HG02938 (cell line): ENCODE measurements around the gene ELF4.
A peak's percentile ranks its signal among the peaks of the same experiment; 100 is the strongest.

Source experiments
- ATAC-seq: cut with Tn5 transposase; IDR thresholded peaks from one replicate; pipeline ENCODE4 v1.9.1; 2021; ENCODE audit warnings: mild to moderate bottlenecking, moderate library complexity; ENCODE audit not compliant: unreplicated experiment

Gene ELF4

DNA sequence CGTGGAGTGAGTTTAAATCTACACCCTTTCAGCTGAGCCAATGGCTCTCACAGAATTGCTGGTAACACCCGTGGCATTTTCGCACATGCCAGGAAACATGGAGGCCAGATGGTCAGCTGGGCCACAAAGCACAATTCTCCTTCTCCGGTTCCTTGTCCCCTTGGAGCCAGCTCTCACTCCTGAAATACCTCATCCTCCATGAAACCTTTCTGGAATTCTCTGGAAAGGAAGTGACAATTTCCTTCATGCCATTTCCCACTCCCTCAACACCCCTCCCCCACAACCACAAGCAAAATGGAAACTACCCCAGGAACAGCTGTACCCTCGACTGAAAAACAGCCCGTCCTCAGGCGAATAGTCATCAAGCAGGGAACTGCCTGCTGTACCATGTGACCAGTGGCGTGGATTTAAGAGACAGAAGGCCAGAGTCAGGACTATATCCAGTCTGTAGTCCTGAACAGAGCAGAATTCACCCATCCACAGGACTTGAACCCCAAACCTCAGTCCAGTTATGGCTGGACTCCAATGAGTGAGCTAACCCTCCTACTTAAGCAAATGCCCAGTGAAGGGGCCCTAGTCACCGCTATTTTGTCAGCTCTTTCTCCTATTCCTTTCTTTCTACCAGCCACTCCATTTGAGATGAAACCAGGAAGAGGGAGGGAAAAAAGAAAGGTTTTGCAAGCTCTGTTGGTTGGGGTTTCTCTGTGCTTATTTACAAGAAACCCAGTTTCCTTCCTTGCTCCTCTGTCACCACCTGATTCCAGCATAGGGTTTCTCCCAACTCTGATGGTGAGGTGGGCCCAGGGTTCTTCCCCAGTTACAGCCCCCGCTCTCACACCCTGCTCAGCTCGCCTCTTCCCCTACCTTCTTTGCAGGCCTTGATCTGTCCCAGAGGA, 24.5 kb downstream of the ELF4 start:
- no peak for ATAC-seq

DNA sequence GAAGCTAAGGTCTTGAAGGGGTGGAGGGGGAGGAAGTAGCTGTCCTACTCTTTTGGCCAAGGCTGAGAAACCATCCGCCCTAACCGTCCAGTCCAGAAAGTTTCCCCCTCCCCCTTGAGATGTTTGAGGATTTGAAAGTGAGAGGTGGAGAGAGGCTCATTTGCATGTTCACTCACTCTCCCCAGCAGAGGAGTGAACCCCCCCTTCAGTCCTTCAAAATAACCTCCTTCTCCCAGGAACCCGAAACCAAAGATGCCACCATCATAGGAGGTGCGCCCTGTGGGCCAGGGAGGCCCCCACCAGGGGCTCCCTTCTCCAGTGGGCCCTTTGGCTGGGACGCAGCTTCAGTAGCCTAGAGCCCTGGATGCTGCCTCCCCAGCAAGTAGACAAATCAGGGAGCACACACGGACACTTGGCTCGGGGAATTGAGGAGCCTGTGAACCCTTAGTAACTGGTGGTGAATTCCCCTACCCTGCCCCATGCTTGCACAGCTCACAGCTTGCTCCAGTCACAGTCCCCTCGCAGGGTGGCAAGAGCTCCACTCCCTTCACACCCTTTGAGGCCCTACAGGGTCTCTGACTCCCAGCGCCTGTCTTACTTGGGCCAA, 25.6 kb downstream of the ELF4 start:
- peak; percentile 40 for ATAC-seq

DNA sequence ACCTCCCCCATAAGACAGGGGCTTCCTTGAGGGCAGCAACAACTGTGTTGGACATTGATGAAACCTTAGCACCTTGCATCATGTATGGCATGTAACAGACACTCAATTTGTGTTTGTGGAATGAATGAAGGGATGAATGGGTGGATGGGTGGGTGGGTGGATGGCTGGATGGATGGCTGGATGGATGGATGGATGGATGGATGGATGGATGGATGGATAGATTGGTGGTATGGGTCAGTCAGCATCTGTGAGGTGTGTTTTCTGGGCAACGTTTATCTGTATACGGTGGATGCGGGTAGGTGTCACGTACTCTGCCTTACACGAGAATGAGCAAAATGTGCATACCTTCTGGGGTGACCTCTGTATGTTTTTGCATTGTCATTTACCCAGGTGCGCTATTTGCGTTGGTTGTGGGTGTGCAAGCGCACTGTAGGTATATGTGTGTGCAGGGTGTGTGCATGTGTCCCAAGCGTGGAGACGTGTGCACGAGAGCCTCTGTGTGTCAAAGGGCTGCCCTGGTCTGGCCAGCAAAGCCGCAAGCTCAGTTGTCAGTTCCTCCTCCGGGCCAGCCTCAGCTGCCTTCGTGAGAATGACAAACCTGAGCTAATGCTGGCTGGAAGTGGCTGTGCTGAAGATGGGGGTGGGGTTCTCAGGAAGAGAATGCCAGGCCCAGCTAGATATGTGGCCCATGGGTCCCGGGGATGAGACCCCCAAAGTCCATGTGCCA, 26.5 kb downstream of the ELF4 start:
- ATAC-seq, result peak; percentile 24

DNA sequence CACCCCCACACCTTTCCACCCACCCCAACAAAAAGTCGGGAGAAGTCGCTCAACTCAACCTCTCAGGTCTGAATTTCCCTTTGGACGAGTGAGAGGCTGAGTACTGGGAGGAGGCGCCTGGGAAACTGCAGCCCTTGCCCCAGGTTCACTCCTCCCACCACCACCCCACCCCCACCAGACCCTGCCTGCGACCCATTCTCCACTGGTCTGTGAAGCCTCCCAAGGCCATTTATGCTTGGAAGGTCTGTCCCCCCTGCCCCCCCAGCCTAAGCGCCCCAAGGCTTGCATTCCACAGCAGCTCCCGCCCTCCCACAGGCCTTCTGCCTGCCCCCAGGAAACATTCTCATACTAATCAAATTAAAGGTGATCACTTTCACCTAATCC, 27.2 kb downstream of the ELF4 start:
- ATAC-seq, result no peak

DNA sequence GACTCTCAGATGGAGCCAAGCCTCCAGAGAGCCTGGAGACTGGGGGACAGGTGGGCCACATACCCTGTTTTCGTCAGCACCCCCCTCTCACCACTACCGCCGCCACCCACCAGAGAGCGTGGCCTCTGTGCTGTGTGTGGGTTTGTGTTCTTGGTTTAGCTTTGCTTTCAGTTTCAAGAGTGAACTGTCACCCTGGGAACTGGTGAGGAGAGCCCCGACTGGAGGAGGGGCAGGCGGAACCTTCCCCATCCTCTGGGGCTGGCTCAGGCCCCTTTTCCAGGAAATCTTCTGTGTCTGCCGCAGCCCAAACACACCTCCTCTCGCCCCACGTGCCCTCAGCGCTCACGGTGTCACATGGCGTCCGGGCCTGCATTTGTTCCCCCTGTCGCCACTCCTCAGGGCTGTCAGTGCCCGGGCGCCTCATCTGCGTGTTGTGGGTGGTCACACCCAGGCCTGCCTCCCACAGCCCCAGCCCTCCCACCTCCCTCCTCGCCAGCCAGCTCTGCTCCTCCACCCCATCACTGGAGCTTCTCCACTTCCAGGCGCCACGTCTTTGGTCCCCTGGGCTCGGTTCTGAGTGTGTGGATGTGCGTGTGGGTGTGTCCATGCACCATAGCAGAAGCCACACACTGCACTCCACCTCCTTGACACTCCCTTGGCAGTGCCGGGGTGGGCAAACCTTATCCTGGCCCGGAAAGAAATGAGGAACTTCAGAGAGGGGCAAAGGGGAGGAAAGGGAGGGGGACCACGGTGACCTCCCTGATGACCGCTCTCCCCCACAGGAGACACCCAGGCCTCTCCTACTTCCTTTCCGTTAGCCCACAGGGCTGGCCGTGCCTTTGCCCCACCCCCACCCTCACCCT, 27.8 kb downstream of the ELF4 start:
- ATAC-seq, result peak; percentile 55

DNA sequence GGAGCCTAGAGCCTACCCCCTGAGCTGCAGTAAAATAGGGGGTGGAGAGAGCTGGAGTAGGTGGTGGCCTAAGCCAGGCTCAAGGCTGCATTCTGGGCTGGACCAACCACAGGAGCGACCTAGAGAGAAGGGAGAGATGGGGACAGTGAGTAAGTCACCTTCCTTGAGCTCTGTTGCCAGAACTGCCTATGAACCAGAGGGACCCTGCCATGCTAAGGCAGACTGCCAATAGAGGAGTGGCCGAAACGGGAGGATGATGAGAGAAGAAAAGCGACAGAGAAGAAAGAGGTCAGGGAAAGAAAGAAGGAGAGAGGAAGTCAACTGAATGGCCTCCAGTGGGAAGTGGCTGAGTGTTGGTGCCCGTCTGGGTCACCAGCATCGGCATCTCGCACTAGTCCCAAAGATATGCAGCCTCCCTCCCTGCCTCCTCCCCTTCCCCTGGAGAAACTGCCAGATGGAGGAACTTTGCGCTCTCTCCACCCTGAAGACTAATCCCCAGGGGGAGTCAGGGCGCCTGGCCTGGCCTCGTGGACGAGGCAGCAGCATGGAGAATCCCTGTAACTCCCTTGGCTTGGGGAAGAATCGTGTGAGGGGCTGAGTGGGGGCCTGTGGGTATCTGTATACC, 28.8 kb downstream of the ELF4 start:
- no peak for ATAC-seq

DNA sequence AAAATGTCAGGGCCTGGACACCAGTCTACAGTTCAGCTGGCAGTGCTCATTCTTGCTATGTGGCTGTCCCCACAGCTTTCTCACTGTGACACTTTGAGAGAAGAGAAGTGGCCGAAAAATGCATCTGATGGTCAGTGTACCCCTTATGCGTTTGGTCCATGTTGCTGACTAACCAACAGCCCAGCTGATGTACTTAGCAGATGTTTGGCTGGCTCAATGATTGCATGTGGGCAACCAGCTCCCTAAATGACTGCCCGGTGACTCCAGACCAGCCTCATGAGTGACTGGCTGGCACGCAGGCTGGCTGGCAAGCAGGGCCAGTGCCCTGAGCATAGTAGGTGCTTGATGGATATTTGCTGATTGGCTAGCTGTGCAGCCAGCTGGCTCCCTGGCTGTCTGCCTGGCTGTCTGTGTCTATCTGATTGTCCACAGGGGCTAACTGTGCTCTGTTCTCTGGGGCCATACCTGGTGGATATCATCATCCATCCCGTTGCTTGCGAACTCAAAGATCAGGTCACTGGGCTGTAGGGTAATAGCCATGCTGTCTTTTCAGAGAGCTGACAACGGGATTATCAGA, 29.4 kb downstream of the ELF4 start:
- no peak for ATAC-seq

DNA sequence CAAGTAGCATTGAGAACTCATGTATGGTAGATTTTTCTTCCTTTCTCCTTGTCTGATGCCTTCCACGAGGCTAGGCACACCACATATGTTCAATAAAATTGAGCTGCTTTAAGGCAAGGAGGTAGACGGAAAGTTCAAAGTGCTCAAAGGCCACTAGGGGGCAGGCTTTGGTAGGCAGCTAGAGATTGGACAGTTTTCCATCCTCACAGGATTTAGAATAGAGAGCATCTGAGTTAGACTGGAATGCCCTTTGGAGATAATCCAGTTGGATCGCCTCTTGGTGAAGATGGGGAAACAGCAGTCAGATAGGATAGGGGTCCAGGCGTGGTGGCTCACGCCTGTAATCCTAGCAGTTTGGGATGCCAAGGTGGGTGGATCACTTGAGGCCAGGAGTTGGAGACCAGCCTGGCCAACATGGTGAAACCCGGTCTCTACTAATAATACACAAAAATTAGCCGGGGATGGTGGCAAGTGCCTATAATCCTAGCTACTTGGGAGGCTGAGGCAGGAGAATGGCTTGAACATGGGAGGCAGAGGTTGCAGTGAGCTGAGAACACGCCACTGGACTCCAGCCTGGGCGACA, 30.4 kb downstream of the ELF4 start:
- no peak for ATAC-seq

DNA sequence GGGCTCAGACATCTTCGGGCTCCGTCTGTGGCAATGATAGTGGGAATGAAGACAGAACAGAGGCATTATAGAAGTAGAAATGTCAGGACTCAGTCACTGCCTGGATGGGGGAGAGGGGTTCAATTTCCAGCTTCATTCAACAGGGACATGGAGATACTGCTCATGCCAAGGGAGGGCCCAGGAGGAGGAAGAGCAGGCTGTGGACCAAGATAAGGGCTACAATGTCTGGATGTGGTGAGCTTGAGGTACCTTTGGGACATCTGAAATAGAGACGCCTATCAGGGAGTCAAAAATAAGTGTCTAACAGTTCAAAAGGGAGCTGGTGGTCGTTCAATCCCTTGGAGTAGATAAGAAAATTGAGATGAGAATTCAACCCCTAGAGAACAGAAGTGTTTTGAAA, 34.5 kb downstream of the ELF4 start:
- no peak for ATAC-seq

DNA sequence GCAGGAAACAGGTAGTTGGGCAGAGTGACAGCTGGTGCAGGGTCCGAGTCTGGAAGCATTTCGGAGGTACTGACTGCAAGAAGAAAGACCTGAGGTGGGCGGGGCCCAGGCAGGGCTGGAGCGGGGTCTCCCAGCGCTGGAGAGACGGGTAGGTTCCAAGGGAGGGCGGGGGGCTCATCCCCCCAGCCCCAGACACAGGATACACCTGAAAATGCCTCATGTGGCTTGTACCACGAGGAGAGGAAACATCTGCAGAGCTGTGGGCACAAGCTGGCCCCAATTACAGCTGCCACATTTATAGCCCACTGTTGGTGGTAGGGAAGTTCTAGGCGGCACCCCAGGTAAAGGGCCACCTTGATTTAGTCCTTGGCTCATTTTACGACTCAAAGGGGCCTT, 38.0 kb downstream of the ELF4 start:
- no peak for ATAC-seq

DNA sequence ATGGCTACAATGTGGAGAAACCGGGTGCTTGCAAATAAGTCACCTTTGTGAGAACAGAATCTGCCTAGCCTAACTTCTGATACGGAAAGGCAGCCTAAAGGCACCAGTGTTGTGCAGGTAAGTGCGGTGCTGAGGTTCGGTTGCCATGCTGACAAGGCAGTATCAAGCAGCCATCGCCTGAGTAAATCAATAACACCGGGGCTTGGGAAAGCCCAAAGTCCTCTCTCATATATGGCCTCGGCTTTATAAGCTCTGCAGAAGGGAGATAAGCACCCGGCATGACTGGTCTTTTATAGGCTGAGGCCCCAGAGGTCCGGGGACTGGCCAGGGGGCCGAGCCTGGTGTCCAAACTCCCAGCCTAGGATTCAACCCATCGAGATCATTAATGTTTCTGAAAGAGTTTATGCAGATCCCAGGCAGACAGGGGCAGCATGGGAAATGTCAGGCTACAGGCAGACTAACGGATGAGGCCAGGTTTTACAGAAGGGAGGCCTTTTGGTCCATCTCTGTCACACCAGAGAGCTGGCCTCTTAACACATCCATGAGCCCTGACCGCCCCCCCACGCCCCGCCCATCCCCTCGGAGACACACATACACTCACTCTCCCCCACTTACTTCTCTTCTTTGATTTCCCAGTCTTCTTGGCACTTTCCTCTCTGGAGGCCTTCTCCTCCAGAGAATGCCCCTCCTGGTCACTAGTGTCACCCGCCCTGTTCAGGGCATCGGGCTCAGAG, 38.5 kb downstream of the ELF4 start:
- ATAC-seq, result no peak

DNA sequence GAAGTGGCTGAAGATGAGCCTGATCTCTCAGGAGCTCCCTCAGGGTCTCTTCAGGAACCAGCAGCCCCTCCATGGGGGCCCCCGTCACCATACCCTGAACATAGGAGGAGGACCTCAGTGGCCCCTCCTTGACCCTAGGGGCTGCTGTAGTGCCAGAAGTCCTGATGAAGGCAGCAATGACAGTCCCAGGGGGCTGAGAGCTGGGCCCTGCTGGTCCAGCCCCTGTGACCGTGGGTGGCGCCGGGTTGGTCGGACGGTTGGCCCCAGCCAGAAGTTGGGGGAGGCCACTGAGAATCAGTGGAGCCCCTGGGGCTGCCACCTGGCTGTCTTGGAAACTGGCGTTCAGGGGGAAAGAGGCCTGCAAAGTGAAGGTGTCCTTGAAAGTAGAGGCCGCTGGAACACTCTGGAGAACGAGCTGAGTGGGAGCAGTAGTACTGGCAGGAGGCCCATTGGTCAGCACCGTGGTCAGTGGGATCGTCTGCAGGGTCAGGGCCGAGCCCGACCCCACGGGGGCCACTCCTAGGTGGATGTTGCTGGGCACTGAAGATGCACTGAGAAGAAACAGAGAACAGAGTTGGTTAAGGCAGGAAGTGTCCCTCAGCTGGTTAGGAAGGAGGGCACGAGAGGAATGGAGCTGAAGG, 43.2 kb downstream of the ELF4 start:
- ATAC-seq, result no peak

DNA sequence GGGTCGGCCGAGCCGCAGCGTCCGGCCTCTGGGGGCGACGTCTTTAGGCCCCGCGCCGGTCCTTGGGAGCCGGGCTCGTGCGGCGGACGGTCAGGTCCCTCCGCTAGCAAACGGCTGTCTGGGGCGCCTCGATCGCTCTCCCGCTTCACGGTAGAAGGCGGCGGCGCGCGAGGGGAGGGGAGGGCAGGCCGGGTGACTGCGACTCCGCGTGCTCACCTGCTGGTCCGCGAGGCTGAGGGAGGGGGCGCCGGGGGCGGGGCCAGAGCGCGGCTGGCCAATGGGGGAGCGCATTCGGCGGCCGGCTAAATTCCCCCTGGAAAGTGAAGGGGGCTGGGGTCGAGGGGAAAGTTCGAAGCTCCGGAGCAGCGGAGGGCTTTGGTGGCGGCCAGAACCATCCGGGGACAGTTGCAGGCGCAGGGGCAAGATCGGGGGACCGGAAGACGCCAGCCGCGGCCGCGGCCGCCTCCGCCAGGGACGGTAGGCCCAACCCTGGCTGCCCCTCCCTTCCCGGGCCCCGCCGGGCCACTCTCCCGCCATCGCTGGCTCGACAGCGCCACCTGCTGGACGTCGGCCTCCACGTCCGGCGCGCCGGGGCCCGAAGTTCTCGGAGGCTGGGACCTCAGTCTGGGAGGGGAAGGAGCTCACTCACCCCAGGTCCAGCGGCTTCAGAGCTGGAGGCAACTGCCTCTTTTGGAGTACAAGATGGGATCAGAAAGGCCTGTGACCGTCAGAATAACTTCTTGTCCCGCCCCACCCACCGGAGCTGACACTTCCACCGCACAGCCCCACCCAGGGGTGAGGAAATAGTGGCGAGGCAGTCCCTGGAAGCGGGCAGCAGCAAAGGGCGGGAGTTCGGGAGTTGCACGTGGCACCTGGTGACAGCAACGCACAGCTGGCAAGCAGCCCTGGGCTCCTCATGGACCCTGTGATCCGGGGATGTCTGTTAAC, 49.9 kb downstream of the ELF4 start:
- peak; percentile 81 for ATAC-seq

DNA sequence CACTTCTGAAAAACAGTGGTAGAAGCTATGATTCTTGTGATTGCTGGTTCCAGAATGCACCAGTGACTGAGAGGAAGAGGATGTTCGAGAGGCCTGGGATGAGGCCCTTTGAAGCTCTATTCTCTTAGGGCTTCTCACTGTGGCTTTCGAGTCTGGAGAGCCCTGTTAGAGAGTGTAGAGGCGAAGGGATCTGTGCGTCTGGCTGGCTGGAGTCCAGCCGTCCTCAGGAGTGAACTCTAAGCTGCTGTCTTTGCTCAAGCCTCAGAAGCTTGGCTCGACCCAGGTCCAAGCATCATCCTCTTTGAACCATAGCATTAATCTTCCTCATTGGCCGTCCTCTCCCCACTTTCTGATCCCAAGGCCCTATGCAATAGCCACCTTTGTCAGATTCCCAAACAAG, 51.6 kb downstream of the ELF4 start:
- ATAC-seq, result no peak

DNA sequence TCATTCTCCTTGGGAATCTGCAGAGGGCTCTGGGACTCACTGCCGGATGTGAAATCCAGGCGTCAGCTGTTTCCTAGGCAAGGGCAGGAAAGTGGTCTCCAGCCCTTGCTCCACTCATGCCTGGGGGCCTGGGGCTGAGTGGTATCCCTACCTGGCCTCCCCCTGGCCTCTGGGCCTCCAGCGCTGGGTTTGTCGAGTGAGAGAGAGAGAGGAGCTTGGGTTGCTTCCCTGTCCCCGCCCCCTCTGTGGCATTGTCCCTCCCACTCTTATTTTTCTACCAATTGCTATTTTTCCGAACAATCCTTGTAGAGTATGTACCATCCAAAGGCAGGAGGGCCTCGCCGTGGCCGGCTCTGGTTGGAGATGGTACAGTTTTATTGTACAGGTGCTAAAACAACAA, 53.1 kb downstream of the ELF4 start:
- no peak for ATAC-seq

DNA sequence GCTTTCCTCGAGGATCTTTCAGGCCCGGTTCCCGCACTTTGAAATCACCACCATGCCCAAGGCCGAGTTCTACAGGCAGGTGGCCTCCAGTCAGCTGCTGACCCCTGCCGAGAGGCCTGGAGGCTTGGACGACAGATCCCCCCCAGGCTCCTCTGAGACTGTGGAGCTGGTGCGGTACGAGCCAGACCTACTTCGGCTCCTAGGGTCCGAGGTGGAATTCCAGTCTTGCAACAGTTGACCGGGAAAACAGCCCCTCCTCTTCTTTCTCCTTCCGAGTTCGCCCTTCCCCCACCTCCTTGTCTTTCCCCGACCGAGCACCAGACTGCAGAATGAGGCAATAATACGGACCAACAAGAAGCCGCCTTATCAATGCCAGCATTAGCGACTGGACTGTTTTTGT, 54.4 kb downstream of the ELF4 start:
- no peak for ATAC-seq

DNA sequence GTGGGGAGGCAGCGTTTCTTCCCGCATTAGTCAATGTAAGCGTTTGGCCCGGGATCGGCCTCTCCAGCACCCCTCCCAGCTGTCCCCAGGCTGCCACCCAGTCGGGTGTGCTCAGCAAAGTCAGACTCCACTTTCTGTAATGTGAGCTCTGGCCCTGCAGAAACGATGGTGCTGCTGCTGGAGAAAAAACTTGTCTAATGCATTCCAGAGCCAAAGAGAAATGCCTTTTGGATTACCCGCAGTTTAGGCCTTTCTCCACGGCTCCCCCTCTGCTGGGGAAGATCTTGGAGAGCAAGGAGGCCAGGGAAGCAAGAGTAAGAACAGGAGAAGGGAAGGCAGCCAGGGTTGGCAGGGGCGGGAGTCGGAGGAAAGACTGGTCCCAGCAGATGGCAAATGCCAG, 55.2 kb downstream of the ELF4 start:
- ATAC-seq, result no peak

DNA sequence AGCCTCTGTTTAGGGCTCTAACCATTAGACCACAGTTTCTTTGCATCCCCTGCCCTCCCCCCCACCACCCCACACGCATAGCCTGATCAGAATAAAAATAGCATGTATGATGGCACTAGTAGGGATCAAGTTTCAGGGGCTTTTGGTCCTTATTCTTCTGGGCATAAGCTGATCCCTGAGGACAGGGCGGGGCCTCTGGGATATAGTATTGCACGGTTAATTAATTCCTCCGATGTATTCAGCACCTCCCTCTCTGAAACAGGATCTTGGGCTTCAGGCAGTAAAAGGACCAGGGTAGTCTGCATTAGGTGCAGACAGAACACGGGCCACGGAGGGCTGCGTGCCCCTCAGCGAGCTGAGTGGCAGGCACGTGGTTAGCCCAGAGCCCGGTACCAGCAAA, 57.1 kb downstream of the ELF4 start:
- ATAC-seq, result no peak
